Activated CD8-positive, alpha-beta memory T cell treated with anti-CD3 and anti-CD28 coated beads, Interleukin-2, amount 50 U/mL, for 1 hour (primary cell): ENCODE measurements around the gene GLTPD2.
A peak's percentile ranks its signal among the peaks of the same experiment; 100 is the strongest.
"Not testable (repeated sequence)": the region's sequence is repeated elsewhere in the genome, so short reads cannot be mapped to it uniquely, and the experiment has no call there.

Experiments
- DNase-seq: peaks from one replicate; pipeline ENCODE4 v3.0.0-alpha.2; 2020; ENCODE audit errors: extremely low read depth

GLTPD2 gene

DNA sequence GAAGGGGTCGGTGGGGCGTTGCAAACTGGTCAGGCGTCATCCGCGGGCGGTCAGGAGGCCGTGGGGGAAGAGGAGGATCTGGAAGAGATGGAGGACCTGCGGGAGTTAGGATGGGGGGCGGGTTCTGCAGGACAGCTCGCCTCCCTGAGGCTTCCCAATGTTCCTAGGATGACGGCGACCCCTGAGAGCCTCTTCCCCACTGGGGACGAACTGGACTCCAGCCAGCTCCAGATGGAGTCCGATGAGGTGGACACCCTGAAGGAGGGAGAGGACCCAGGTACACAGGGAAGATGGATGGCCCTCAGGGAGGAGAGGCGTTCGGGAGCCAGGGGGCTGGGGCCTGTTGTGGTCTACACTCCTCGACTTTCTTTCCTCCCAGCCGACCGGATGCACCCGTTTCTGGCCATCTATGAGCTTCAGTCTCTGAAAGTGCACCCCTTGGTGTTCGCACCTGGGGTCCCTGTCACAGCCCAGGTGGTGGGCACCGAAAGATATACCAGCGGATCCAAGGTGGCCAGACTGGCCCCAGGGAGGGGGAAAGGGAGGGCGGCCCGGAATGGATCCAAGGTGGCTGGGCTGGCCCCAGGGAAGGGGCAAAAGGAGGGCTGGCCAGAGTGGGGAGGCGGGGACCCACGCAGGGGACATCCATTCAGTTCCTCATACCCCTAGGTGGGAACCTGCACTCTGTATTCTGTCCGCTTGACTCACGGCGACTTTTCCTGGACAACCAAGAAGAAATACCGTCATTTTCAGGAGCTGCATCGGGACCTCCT, 19.0 kb downstream of the GLTPD2 start:
- no peak for DNase-seq

DNA sequence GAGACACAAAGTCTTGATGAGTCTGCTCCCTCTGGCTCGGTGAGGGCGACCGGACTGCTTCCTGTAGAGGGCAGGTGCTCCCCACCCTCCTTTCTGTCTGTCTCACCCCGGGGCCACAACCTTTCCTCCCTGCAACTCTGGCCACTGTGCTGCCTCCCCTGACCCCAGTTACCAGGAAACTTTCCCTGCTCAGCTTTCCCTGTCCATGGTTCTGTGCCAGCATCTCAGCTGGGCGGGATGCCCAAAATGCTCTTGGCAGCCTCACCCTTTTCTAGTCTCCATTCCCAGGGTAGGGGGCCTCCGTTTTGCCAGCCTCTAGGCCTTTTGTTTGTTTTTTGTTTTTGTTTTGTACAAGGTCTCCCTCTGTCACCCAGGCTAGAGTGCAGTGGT, 19.6 kb downstream of the GLTPD2 start:
- no peak for DNase-seq

DNA sequence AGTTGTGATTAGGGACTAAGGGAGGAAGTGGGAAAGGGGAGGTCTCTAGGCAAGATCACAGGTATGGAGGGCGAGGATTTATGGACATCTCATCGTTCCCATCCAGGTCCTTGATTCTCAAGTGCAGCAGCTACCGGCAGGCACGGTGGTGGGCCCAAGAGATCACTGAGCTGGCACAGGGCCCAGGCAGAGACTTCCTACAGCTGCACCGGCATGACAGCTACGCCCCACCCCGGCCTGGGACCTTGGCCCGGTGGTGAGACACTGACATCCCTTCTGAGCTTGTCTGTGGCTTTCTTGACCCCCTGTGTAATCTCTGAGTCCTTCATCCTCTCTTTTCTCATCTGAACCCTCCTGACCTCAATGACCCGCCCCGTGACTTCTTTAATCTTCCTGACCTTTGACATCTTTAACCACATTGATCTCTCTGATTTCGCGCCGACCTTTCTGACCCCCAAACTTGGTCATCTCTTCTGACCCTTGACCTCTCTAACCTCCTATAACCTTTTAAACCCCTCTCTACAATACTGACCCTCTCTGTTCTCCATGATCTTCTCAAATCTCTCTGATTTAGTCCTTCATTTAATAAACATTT, 22.0 kb downstream of the GLTPD2 start:
- no peak for DNase-seq

DNA sequence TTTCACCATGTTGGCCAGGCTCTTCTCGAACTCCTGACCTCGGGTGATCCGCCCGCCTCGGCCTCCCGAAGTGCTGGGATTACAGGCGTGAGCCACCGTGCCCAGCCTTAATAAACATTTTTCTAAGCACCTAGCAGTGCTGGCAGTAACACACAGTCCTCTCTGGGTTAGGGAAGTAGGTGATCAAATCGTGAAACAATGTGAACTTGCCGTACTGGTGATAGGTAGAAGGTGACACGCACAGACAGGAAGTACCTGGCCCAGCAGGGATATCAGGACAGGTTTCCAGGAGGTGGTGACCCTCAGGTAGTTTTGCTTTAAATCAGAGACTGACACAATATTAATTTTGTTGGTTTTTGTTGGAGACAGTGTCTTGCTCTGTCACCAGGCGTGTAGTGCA, 22.7 kb downstream of the GLTPD2 start:
- no peak for DNase-seq

DNA sequence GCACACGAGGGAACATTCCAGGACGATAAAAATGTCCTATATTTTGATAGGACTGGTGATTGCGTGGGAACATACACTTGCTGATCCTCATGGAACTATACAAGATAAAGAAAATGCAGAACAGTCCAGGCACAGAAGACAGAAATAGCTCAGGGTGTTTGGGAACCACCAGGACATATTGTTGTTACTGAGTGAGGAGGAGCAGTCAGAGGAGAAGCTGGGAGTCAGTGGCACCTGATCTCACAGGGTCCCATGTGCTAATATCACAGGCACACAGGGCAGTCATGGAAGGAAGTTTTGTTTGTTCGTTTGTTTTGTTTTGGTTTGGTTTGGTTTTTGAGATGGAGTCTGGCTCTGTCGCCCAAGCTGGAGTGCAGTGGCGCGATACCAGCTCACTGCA, 23.9 kb downstream of the GLTPD2 start:
- DNase-seq = no peak

DNA sequence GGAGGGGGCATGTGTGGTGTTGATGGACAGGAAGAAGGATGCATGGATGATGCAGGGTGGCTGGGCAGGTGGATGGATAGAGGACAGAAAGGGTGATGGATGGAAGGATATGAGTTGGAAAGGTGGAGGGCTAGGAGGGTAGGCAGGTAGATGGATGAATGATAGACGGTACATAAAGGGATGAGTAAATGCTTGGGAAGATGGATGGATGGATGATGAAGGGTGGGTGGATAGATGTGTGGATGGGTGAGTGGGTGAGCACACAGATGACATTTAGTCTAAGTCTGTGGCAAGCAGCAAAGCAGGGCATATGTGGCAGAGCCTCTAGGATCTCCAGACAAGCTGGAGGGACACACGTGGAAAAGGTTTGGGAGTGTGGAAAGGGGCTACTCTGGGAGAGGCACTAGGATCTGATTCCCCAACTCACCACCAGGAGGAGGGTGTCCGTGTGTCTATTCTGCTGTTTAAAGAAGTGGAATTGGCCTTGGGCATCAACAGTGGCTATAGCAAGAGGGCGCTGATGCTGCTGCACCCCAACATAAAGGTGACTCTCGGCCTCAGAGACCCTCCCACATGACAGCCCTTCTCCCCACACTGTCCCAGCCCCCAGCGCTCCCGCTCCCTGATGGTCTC, 26.4 kb downstream of the GLTPD2 start:
- no peak for DNase-seq

DNA sequence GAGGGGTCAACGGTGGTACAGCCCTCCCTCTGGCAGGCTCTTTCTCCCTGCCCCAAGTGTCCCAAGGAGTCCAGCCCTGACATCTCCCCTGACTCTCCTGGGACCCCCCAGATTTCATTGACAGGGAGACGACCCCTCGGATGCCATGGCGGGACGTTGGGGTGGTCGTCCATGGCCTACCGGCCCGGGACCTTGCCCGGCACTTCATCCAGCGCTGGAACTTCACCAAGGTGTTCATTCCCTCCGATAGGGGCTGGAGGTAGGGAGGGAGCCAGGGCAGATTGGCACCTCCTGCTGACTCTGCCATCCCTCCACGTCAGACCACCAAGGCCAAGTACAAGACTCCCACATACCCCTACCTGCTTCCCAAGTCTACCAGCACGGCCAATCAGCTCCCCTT, 28.1 kb downstream of the GLTPD2 start:
- DNase-seq = no peak

DNA sequence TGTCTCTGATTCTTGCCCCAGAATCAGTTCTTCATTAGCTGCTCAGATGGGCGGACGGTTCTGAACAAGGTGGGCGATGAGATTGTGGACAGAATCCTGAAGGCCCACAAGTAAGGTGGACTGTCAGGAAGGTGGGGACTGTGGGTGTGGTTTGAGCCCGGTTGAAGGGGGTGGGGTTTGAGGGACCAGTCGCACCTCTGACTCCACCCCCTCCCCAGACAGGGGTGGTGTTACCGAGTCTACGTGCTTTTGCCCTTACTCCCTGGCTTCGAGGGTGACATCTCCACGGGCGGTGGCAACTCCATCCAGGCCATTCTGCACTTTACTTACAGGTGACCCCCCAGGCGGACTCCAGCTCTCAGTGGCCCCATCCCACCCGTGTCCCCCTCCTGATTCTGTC, 29.5 kb downstream of the GLTPD2 start:
- DNase-seq = no peak

DNA sequence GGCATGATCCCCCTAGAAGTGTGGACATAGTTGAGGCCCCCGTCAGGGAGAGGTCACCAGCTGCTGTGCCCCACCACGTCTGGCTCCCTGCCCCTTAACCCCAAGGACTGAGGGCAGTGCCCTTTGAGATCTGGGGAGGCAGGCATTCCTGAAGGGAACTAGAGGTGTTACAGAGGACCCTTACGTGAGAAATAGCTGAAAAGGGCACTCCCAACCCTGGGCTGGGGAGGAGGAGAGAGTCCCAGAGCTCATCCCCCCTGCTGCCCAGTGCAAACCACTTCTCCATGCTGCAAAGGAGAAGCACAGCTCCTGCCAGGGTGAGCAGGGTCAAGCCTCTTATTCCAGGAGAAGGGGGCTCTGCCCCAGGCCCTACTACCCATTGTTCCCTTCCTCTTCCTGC, 34.1 kb downstream of the GLTPD2 start:
- no peak for DNase-seq

DNA sequence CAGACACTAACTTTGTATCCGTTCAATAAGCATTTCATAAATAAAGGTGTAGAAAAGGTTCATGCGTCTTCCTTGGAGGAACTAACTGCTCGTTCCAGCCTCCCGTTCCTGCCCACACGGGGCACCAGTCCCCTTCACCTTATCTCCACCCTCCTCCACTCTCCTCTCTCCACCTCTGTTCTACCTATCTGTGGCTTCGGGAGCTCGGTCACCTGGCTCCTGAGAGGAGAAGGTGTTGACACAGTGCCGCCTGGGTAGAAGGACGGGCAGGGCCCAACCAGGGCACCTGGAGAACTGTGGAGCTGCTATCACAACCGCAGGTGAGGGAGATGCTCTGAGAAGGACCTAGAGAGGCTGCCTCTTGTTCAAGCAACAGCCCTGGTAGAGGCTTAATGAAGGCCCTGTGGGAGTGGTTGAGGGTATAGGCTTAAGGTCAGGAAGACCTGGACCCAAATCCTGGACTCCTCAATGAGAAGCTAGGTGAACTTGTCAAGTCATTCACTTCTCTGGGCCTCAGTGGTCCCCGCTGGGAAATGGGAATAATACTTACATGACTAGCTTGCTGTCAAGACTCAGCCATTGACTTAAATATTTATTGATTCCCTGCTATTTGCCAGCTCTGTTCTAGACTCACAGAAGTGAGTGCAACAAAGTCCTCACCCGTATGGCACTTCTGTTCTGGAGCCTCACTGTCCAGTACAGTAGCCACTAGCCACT, 34.8 kb downstream of the GLTPD2 start:
- no peak for DNase-seq

DNA sequence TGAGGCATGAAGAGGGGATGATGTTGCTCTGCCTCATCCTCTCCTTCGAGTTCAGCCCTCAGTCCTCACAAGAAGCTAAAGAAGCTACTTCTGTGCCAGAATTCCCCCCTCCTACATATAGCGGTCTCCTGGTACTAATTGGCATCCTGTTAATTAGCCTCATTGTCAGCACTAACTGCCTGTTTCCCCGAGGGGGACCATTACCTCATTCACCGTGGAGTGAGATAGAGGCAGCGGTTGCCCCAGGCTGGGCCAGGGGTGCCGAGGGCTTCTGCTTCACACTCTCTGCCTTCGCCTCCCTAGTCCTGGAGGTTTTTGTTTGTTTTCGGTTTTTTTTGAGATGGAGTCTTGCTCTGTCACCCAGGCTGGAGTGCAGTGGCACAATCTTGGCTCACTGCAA, 38.6 kb downstream of the GLTPD2 start:
- DNase-seq = no peak

DNA sequence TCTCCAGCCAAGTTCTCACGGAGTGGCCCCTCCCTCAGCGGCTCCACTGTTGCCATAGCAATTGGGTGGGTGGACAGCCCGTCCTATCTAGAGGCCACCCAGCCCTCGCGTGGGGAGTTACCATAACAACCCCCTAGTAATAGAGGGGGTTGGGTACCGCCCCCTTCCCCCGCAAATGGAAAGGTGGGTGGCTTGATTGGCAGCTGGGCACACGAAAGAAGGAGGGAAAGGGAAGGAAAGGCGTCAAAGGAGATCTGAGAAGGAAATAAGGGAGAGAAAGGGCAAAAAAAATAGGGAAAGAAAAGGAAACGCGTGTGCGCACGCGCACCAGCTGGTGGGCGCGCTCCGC, 44.0 kb downstream of the GLTPD2 start:
- DNase-seq = not testable (repeated sequence)

DNA sequence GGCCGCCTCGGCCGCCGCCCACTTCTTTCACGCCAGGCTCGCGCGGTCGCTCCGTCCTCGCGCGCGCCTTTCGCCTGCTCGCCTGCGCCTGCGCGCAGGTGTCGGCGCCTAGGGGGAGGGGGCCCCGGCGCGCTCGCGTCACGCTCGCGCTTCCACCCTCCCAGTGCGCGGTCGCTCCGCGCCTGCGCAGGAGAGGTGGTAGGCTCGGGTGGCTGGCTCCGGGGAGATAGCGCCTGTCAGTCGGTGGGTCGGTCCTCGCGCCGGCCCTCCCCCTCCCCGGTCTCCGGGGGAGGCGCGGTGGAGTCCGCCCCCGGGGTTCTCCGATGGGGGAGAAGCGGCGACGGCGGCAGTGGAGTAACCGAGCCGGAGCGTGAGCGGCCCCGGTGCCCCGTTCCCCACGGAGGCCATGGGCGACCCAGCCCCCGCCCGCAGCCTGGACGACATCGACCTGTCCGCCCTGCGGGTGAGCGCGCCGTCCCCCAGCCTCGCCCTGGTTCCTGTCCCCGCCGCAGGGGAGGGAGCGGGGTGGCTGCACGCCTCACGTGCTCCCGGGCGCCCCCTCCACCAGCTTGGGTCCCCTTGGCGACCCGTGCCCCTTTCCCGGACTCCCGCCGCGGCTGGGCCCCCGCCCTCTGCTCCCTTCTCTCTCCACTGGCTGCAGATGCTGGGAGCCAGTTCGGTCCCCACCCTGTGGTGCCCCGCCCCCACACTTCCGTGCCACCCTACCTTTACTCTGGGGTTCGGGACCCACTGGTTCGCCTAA, 44.6 kb downstream of the GLTPD2 start, which contains the start of gene MINK1:
TSS of gene MINK1 (plus strand) at position 163 of the 763 bp plus-strand sequence. CDS start at position 407, 244 bp downstream.
- peak; percentile 50 for DNase-seq

DNA sequence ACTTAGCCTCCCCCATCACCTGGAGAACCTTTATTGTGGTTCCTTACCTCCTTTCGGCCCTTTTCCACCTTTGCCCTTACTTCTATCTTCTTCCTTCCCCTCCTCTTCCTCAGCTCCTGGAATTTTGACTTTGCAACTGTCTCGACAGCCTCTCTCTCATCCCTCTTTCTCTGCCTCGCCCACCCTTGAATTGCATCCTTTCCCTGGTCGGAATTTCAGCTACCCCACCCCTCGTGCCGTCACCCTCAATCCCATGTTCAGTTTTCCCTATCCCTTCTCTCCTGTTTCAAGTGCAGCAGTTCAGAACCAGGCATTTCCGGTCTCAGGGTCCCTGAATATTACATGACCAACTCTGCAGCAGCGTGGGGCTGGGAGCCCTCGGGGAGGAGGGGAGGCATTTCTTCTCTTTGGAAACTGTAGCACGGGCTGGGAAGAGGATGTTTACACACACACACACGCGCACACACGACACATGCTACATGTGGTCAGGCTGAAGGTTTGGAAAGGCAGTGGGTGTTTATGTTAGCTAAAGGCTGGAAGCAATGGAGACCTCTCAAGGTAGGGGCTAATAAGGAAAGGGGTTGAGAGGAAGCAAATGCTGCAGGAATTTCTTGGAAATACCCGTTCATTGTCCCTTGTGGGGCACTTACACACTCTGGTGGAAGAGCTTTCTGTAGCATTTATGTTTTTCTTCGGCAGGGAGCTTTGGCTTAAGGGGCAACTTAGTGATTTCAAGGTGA, 45.3 kb downstream of the GLTPD2 start:
- DNase-seq = no peak

DNA sequence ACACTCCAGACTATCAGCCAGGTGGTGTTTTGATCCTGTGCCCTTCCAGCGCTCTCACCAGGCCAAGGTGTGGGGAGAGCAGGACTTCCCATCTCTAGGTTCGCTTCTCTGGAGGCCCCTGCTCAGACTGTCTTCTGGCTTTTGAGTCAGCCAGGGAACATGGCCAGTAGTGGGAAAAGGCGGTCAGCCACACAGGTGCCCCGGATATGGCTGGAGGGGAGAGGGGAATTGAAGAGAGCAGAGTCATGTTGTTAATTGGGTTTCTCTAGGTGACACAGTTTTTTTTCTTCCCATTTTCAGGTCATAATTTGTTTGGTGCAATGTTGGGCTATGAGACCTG, 45.9 kb downstream of the GLTPD2 start:
- no peak for DNase-seq

DNA sequence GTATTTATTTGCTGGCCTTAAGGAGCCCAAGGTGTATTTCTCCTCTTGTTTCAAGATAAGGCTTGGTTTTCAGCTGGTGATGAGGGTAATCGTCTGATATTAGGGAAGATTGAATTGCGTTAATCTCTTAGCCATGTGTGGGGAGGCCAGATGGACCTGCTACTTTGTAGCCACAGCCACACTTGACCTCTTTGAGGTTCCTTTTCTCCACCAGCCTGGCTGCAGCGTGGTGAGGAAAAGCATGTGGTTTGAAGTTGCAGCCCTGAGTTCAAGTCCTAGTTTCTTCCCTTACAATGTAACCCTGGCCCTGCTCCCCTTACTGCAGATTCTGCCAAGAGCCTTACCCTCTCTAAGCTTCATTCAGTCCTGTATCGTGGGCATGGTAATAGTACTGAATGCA, 47.5 kb downstream of the GLTPD2 start:
- DNase-seq = no peak

DNA sequence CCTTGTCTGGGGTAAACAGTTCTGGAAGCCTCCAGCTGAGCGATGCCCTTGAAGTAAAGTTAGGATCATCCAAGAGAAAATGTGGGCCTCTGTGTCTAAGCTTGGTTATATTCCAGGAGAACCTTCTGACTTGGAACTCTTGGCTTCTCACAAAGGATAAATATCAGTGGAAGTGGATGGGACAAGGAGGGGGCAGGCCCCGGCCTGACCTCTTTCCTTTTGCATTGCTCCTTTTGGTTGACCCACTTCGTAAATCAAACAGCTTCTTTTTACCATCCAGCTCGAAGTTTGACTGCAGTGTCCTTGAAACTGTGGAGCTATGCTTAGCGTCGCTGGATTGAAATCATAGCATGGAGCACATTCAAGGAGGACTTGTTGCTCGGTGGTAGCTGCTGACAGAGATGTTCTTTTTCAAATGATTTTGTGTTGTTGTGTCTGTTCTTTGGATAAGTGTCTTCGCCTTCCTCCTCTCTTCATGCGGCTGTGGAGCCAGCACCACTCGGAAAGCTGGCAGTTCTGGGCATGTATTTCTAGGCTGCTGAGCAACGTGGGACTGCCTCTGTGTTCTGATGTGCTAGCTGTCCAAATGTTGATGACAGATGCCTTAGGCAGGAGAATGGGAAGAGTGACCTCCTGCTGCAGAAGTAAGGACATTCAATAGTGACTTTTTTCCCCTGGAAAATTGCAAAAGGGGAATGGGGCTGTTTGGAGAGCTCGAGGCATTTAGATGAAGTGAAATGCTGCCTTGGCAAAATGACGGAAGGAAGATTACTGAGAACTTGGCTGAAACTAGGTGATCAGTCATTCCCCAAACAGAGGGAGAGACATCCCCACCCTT, 48.9 kb downstream of the GLTPD2 start:
- DNase-seq = no peak

DNA sequence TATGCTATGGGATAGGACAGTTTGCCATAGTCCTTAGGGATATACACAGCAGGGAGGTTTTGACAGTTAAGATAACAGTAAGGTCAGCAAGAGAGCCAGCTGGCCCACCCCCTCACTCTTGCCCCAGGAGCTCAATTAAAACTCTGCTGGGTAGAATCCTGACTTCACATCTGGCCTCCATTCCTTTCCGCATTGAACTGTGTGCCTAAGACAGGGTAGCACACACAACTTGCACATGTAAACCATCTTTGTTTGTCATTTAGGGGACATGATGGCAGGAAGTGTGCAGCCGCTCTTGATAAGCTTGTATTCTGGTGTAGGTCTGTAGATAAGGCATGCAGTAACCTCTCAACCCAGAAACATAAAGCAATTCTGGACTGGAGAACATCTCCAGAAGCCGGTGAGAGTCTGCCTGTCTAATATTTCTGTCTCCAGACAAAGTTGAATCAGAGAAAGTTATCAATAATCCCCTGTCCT, 49.6 kb downstream of the GLTPD2 start:
- no peak for DNase-seq

DNA sequence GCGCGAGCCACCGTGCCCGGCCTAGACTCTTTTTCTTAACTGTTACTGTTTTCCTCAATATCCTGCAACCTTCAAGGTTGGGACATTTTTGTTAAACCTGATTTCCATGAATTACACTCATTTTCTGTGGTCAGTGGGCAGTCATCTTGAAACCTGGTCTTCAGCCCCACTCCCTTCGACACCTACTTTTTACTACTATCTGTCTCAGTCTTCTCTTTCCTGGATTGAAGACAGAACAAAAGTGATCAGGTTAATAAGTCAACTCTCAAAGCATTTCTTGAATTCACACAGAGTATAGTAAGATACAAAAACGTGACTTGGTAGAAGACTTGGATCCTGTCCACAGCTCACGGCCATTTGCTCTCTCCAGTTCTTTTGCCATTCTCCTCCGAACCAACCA, 50.5 kb downstream of the GLTPD2 start:
- DNase-seq = no peak
